Measurements from ENCODE around the gene OR2AT4. TPM values are rescaled to one million over a fixed set of nuclear protein-coding genes. Genes with fewer than 3 reads are reported as not detected.

OR2AT4 gene
- total and polyA plus RNA-seq, 2 donors (not counting 3 experiments of a cell fraction or from before 2014, with no cell fraction given): not detected

- no peaks in the 10 kb centered on the region for H3K9me1 ChIP-seq (replicated peaks; ENCODE audit: control insufficient read depth, extremely low read depth, insufficient read depth, low read length)
- dilution Hi-C loops (cut with MboI; ENCODE audit: extremely low pct_ligation_motif_present, low sequenced_read_pairs) (no loop called here), intact Hi-C loops (cut with micrococcal nuclease) (loop anchor here (5.0 kb wide), 1 partner anchor 87 kb away; the partner anchor contains the start of genes SPCS2 and XRRA1)
- no TSS peak for BruUV-seq (replicated peaks)
- CTCF ChIA-PET: interaction anchor here (1.1 to 6.6 kb wide), 4 partner anchors 12 to 215 kb away, joined by 3 to 100 read pairs (median 44); no protein-coding TSS in a partner anchor
- H3K4me2 ChIP-seq (ENCODE audit: insufficient read depth, low read length): no peak overlapping the region
- no peak overlapping the region for H3K9ac ChIP-seq (replicated peaks; ENCODE audit: extremely low read depth, insufficient read depth, low read length)
- TF ChIP-seq FOS (IDR thresholded peaks at IDR 0.05; ENCODE audit: borderline replicate concordance, insufficient read depth, low read length): no peak
- TF ChIP-seq MYC (IDR thresholded peaks at IDR 0.05; ENCODE audit: low read depth, low read length): no peak
- TF ChIP-seq GATA2 (IDR thresholded peaks at IDR 0.05; ENCODE audit: insufficient read depth, insufficient read length, low read depth, low read length): no peak
- TF ChIP-seq POLR2AphosphoS5 (IDR thresholded peaks at IDR 0.05; ENCODE audit: insufficient read depth, low read depth, low read length): no peak
- no peak for TF ChIP-seq CTCF (IDR thresholded peaks at IDR 0.05; ENCODE audit: extremely low read depth in 1 of 2, insufficient read depth in 1 of 2, low read depth in 1 of 2, low read length in 2 of 2)
- DNase-seq (ENCODE audit: low read depth, low spot score) (no peak), FAIRE-seq (no peak)
- POLR2A ChIA-PET: no interaction called here
- H4K20me1 ChIP-seq (replicated peaks; ENCODE audit: control insufficient read depth, extremely low read depth, insufficient read depth, low read length): no peaks in the 10 kb centered on the region
- no peaks in the 10 kb centered on the region for H3K36me3 ChIP-seq (ENCODE audit: control insufficient read depth in 2 of 2, extremely low read depth in 1 of 2, insufficient read depth in 2 of 2, low read length in 2 of 2)
- H3K4me1 ChIP-seq (ENCODE audit: control insufficient read depth, extremely low read depth, insufficient read depth, low read length): peaks cover 8% of the 10 kb centered on the region
- no peaks in the 10 kb centered on the region for H3K27me3 ChIP-seq (ENCODE audit: control insufficient read depth in 2 of 2, insufficient read depth in 2 of 2, low read length in 2 of 2)
- no peaks in the 10 kb centered on the region for H3K79me2 ChIP-seq (ENCODE audit: control insufficient read depth, insufficient read depth, low read length)
- H3K4me3 ChIP-seq (replicated peaks in 1 of 3; ENCODE audit: insufficient read depth in 1 of 3, low read depth in 1 of 3, low read length in 3 of 3): no peak overlapping the region
- no peaks in the 10 kb centered on the region for H3K9me3 ChIP-seq (replicated peaks; ENCODE audit: control insufficient read depth, insufficient read depth, low read length)
- H3K27ac ChIP-seq (ENCODE audit: insufficient read depth, low read depth, low read length): no peak overlapping the region
- H2AFZ ChIP-seq (ENCODE audit: low read depth, low read length): no peak overlapping the region
Observed at GRCh38 chr11:75033916-75034315, 62.8 kb downstream of the OR2AT4 start.

- no TSS peak for BruUV-seq (replicated peaks)
- no peak overlapping the region for H3K4me3 ChIP-seq (replicated peaks in 1 of 3; ENCODE audit: insufficient read depth in 1 of 3, low read depth in 1 of 3, low read length in 3 of 3)
- no peak overlapping the region for H3K4me2 ChIP-seq (ENCODE audit: insufficient read depth, low read length)
- no peak overlapping the region for H3K9ac ChIP-seq (replicated peaks; ENCODE audit: extremely low read depth, insufficient read depth, low read length)
- CTCF ChIA-PET: interaction anchor here (1.1 to 6.6 kb wide), 10 partner anchors 10 to 216 kb away, joined by 3 to 100 read pairs (median 6); no protein-coding TSS in a partner anchor
- no peak overlapping the region for H2AFZ ChIP-seq (ENCODE audit: low read depth, low read length)
- TF ChIP-seq EZH2 (IDR thresholded peaks at IDR 0.05; ENCODE audit: borderline replicate concordance, low read depth, low read length, severe bottlenecking): no peak
- TF ChIP-seq GATA2 (IDR thresholded peaks at IDR 0.05; ENCODE audit: insufficient read depth, insufficient read length, low read depth, low read length): no peak
- TF ChIP-seq FOS (IDR thresholded peaks at IDR 0.05; ENCODE audit: borderline replicate concordance, insufficient read depth, low read length): no peak
- no peak for TF ChIP-seq MYC (IDR thresholded peaks at IDR 0.05; ENCODE audit: low read depth, low read length)
- TF ChIP-seq POLR2A (IDR thresholded peaks at IDR 0.05; ENCODE audit: low read depth, low read length): no peak
- TF ChIP-seq MAX (IDR thresholded peaks at IDR 0.05; ENCODE audit: insufficient read depth, insufficient read length): no peak
- TF ChIP-seq POLR2AphosphoS5 (IDR thresholded peaks at IDR 0.05; ENCODE audit: insufficient read depth, low read depth, low read length): no peak
- TF ChIP-seq CTCF (IDR thresholded peaks at IDR 0.05; ENCODE audit: extremely low read depth in 1 of 2, insufficient read depth in 1 of 2, low read depth in 1 of 2, low read length in 2 of 2): no peak
- no peak for TF ChIP-seq JUN (IDR thresholded peaks at IDR 0.05; ENCODE audit: borderline replicate concordance, insufficient read depth, insufficient read length, low read depth)
- H4K20me1 ChIP-seq (replicated peaks; ENCODE audit: control insufficient read depth, extremely low read depth, insufficient read depth, low read length): no peaks in the 10 kb centered on the region
- H3K27ac ChIP-seq (ENCODE audit: insufficient read depth, low read depth, low read length): no peak overlapping the region
- no peaks in the 10 kb centered on the region for H3K9me1 ChIP-seq (replicated peaks; ENCODE audit: control insufficient read depth, extremely low read depth, insufficient read depth, low read length)
- dilution Hi-C loops (cut with MboI; ENCODE audit: extremely low pct_ligation_motif_present, low sequenced_read_pairs) (no loop called here), intact Hi-C loops (cut with micrococcal nuclease) (loop anchor here (1.0 to 5.0 kb wide), 3 partner anchors 9 to 103 kb away; partner anchors contain the start of genes SPCS2 and XRRA1)
- H3K27me3 ChIP-seq (ENCODE audit: control insufficient read depth in 2 of 2, insufficient read depth in 2 of 2, low read length in 2 of 2): peaks cover 0 to 5% of the 10 kb centered on the region in 2 experiments
- no peaks in the 10 kb centered on the region for H3K36me3 ChIP-seq (ENCODE audit: control insufficient read depth in 2 of 2, extremely low read depth in 1 of 2, insufficient read depth in 2 of 2, low read length in 2 of 2)
- H3K9me3 ChIP-seq (replicated peaks; ENCODE audit: control insufficient read depth, insufficient read depth, low read length): no peaks in the 10 kb centered on the region
- no peak for FAIRE-seq
- no peaks in the 10 kb centered on the region for H3K79me2 ChIP-seq (ENCODE audit: control insufficient read depth, insufficient read depth, low read length)
- peaks cover 8% of the 10 kb centered on the region for H3K4me1 ChIP-seq (ENCODE audit: control insufficient read depth, extremely low read depth, insufficient read depth, low read length)
- POLR2A ChIA-PET: no interaction called here
- DNase-seq (ENCODE audit: low read depth, low spot score): no peak
Observed at GRCh38 chr11:75032550-75032935, 64.1 kb downstream of the OR2AT4 start.
